Thymus (tissue), 11 donors: ENCODE data around the gene KRTAP9-4. TPM values are rescaled to one million over a fixed set of nuclear protein-coding genes. Genes with fewer than 3 reads are reported as not detected.

ENCODE experiments used
- DNase-seq, 9 donors: peaks; one replicate each; pipeline ENCODE4 v3.0.0-alpha.2; 2013; ENCODE audit warnings: low spot score in 9 of 9, low read depth in 6 of 9, missing footprints in 1 of 9
- H3K27ac ChIP-seq, 2 donors: one replicate each; pipeline ENCODE4 v1.5.1; 2013; ENCODE audit warnings: control low read depth in 1 of 2, low read depth in 1 of 2, low read length in 1 of 2, mild to moderate bottlenecking in 1 of 2, moderate library complexity in 1 of 2
- H3K27me3 ChIP-seq, 2 donors: one replicate each; pipeline ENCODE4 v1.5.1; 2013; ENCODE audit warnings: low read length in 1 of 2; ENCODE audit not compliant: control insufficient read depth in 2 of 2, insufficient read depth in 1 of 2
- H3K36me3 ChIP-seq, 2 donors: one replicate each; pipeline ENCODE4 v1.5.1; 2013; ENCODE audit warnings: low read length in 1 of 2, mild to moderate bottlenecking in 1 of 2, moderate library complexity in 1 of 2; ENCODE audit not compliant: control insufficient read depth in 2 of 2, insufficient read depth in 2 of 2
- H3K4me1 ChIP-seq, 2 donors: one replicate each; pipeline ENCODE4 v1.5.1; 2013; ENCODE audit warnings: low read length in 2 of 2; ENCODE audit not compliant: control insufficient read depth in 2 of 2, insufficient read depth in 2 of 2
- H3K4me3 ChIP-seq, 2 donors: one replicate each; pipeline ENCODE4 v1.5.1; 2013; ENCODE audit warnings: low read length in 2 of 2, control low read depth in 1 of 2, mild to moderate bottlenecking in 1 of 2
- H3K9me3 ChIP-seq, 2 donors: one replicate each; pipeline ENCODE4 v1.5.1; 2013; ENCODE audit warnings: low read length in 1 of 2, mild to moderate bottlenecking in 1 of 2; ENCODE audit not compliant: control insufficient read depth in 2 of 2, insufficient read depth in 1 of 2
- WGBS: extraction: QIAGEN DNeasy Blood & Tissue Kit; methylation state at CpG from one replicate; pipeline ENCODE4 v1.1.7; 2013; 5-methylcytosine and 5-hydroxymethylcytosine counted together
- polyA plus RNA-seq: library from polyadenylated mRNA; stranded (reverse); fragments of 200-250 nt; gene quantifications from one replicate; pipeline ENCODE4 v1.2.3, GENCODE V29; 2013
- total RNA-seq: library from RNA; stranded (reverse); fragments of 120-200 nt; gene quantifications from one replicate; pipeline ENCODE4 v1.2.4, GENCODE V29; 2013
- donor health status: healthy.

The KRTAP9-4 gene
- total and polyA plus RNA-seq, 2 donors = 0.05 TPM; not detected in 1

DNA sequence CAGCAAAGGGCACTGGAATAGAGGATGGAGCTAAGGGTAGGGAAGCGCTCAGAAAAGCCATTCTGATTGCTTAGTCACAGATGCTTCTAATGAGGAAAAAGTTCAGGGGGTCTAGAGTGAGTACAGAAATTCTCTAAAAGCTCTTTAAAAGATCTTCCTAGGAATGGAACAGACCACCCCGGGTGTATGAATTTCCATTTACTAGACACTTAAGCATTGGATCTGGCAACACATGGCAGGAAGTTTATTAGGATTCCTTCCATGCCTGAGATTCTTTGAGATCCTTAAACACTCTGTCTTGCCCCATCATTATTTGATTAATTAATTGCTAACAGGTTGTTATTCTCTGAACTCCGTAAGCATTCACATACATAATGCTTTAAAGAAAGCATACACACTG lies 34.6 kb downstream of the KRTAP9-4 start:
- Histone ChIP-seq H3K27ac (no peak overlapping the region), H3K4me1 (no peaks in the 10 kb centered on the region), H3K4me3 (no peak overlapping the region), H3K9me3 (no peaks in the 10 kb centered on the region), H3K36me3 (no peaks in the 10 kb centered on the region), H3K27me3 (no peaks in the 10 kb centered on the region)
- no peak for DNase-seq
- WGBS = 91% methylated on average over 3 of the region's 3 CpGs

DNA sequence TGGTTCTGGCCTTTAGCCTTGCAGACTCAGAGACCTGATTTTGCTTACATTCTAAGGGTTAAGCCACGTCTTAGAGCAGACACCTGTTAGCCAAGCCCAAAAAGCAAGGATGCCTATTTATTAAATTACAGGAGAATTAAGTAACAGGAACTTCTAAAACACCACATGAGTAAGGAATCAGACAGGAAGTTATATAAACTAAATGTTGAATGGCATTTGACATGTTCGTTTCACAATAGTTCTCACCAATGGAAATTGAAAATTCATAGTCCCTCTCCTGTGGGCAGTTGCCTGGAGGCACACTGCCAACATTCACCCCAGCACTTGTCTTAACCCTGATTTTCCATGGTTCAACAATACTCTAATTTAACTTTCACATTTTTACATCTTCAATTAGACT lies 35.1 kb downstream of the KRTAP9-4 start:
- Histone ChIP-seq H3K9me3 (no peaks in the 10 kb centered on the region), H3K27me3 (no peaks in the 10 kb centered on the region), H3K27ac (no peak overlapping the region), H3K4me1 (no peaks in the 10 kb centered on the region), H3K4me3 (no peak overlapping the region), H3K36me3 (no peaks in the 10 kb centered on the region)
- DNase-seq = no peak
- WGBS = 15% methylated on average over 2 of the region's 2 CpGs

DNA sequence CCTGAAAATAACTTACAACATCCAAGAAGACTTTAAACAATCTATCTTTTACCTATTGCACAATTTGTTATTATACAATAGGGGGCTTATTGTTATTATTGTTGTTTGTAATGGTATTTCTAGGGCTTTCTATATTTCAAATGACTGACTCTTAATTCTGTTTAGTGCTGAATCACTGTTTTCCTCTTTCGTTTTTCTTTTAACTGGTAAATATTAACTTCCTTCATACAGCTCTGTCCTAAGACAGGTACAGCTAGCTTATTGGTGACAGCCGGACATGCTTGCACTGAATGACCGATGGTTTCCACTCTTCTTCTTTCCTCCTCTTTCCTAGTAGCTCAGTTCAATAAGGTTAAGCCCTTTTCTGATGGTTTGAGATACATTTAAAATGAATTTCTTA lies 37.6 kb downstream of the KRTAP9-4 start:
- DNase-seq = no peak
- no peaks in the 10 kb centered on the region for H3K9me3 ChIP-seq
- H3K27ac ChIP-seq = no peak overlapping the region
- no peaks in the 10 kb centered on the region for H3K4me1 ChIP-seq
- no peak overlapping the region for H3K4me3 ChIP-seq
- 78% methylated on average over 3 of the region's 3 CpGs for WGBS
- H3K36me3 ChIP-seq = no peaks in the 10 kb centered on the region
- no peaks in the 10 kb centered on the region for H3K27me3 ChIP-seq

DNA sequence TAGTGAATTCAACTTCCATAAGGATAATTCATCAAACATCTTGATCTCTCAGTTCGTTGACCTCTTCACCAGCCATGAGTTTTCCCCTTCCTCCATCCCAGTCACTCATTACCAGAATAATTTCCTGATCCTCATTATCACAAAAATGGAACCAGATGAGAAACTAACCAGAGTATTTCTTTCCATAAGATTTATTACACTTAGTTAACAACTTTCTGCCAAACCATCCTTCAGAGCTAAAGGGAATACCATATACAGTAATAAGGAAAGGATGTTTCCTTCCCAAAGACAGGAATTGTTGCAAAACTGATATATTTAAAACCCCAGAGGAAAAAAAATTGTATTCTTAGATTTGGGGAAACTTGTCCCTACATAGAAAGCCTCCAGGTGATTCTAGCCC lies 44.5 kb downstream of the KRTAP9-4 start:
- H3K27me3 ChIP-seq = no peaks in the 10 kb centered on the region
- DNase-seq = no peak
- no peak overlapping the region for H3K27ac ChIP-seq
- no peaks in the 10 kb centered on the region for H3K9me3 ChIP-seq
- no peaks in the 10 kb centered on the region for H3K36me3 ChIP-seq
- H3K4me3 ChIP-seq = no peak overlapping the region
- peaks cover 0 to 3% of the 10 kb centered on the region in 2 donors for H3K4me1 ChIP-seq
- WGBS = 93% methylated on average over 1 of the region's 1 CpG

DNA sequence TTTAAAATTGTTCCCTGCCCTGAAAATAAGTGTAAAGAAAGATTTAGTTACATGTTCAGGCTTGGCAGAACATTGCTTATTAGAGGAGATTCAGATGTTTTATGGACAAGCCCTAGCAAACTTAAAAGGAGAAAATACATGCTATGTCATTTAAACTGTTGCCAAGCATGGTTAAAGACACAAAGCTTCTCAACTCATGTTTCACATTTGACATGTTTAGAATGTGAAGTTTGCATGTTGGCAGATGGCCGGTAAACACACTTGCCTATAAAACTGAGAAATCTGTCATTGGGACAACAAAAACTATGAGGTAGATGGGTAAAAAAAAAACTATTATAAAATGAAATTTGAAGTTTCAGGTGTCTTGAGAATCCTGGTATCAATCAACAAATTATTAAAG lies 47.4 kb downstream of the KRTAP9-4 start:
- H3K4me1 ChIP-seq = peaks cover 0 to 6% of the 10 kb centered on the region in 2 donors
- no peaks in the 10 kb centered on the region for H3K27me3 ChIP-seq
- no peaks in the 10 kb centered on the region for H3K9me3 ChIP-seq
- no peak overlapping the region for H3K4me3 ChIP-seq
- H3K36me3 ChIP-seq = no peaks in the 10 kb centered on the region
- peak in 1 of 9 donors; percentile 13 for DNase-seq
- WGBS = 94% methylated on average over 1 of the region's 1 CpG
- peak overlapping the region in 1 of 2 donors; percentile 47 for H3K27ac ChIP-seq

DNA sequence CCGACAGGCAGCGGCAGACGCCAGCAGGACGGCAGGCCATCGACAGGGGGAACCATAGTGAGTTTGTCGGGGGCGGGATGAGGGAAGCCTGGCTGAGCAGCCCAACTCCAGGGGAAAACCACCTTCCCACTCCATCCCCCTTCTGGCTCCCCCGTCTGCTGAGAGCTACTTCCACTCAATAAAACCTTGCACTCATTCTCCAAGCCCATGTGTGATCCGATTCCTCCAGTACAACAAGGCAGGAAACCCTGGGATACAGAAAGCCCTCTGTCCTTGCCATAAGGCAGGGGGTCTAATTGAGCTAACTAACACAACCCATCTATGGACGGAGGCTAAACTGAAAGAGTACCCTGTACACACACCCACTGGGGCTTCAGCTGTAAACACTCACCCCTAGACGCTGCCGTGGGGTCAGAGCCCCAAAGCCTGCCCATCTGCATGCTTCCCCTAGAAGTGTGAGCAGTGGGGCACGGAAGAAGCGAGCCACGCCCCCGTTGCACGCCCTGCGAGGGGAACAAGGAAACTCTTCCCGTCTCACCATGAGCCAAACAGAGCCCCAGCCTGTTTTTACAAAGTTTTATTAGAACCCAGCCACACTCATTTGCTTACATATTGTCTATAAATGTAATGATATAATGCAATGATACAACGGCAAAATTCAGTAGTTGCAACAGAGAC lies 49.1 kb downstream of the KRTAP9-4 start:
- Histone ChIP-seq H3K36me3 (no peaks in the 10 kb centered on the region), H3K27ac (no peak overlapping the region), H3K27me3 (no peaks in the 10 kb centered on the region), H3K4me1 (peaks cover 0 to 10% of the 10 kb centered on the region in 2 donors), H3K9me3 (no peaks in the 10 kb centered on the region), H3K4me3 (no peak overlapping the region)
- no peak for DNase-seq
- WGBS = 92% methylated on average over 20 of the region's 20 CpGs

Other genes starting within 250 kb of the KRTAP9-4 start
Only the 30 nearest of the 41 such genes appear.
- gene KRTAP2-3, start 189.6 kb upstream of the KRTAP9-4 start, total RNA-seq = not detected
- 0.18 TPM for gene KRTAP2-3, start 189.6 kb upstream of the KRTAP9-4 start, polyA plus RNA-seq
- not detected for gene KRTAP2-4, start 183.8 kb upstream of the KRTAP9-4 start, total RNA-seq
- not detected for gene KRTAP2-4, start 183.8 kb upstream of the KRTAP9-4 start, polyA plus RNA-seq
- not detected for gene KRTAP4-7, start 165.5 kb upstream of the KRTAP9-4 start, total RNA-seq
- gene KRTAP4-7, start 165.5 kb upstream of the KRTAP9-4 start, polyA plus RNA-seq = not detected
- not detected for gene KRTAP4-8, start 151.5 kb upstream of the KRTAP9-4 start, total RNA-seq
- gene KRTAP4-8, start 151.5 kb upstream of the KRTAP9-4 start, polyA plus RNA-seq = 0.02 TPM
- not detected for gene KRTAP4-16, start 147.5 kb upstream of the KRTAP9-4 start, total RNA-seq
- not detected for gene KRTAP4-16, start 147.5 kb upstream of the KRTAP9-4 start, polyA plus RNA-seq
- not detected for gene KRTAP4-9, start 144.3 kb upstream of the KRTAP9-4 start, total RNA-seq
- gene KRTAP4-9, start 144.3 kb upstream of the KRTAP9-4 start, polyA plus RNA-seq = not detected
- not detected for gene KRTAP4-11, start 131.3 kb upstream of the KRTAP9-4 start, total RNA-seq
- not detected for gene KRTAP4-11, start 131.3 kb upstream of the KRTAP9-4 start, polyA plus RNA-seq
- gene KRTAP4-12, start 125.5 kb upstream of the KRTAP9-4 start, total RNA-seq = not detected
- gene KRTAP4-12, start 125.5 kb upstream of the KRTAP9-4 start, polyA plus RNA-seq = not detected
- gene KRTAP4-6, start 109.1 kb upstream of the KRTAP9-4 start, total RNA-seq = not detected
- gene KRTAP4-6, start 109.1 kb upstream of the KRTAP9-4 start, polyA plus RNA-seq = not detected
- not detected for gene KRTAP4-5, start 99.9 kb upstream of the KRTAP9-4 start, total RNA-seq
- gene KRTAP4-5, start 99.9 kb upstream of the KRTAP9-4 start, polyA plus RNA-seq = not detected
- not detected for gene KRTAP4-4, start 88.9 kb upstream of the KRTAP9-4 start, total RNA-seq
- not detected for gene KRTAP4-4, start 88.9 kb upstream of the KRTAP9-4 start, polyA plus RNA-seq
- gene KRTAP4-3, start 81.5 kb upstream of the KRTAP9-4 start, total RNA-seq = not detected
- not detected for gene KRTAP4-3, start 81.5 kb upstream of the KRTAP9-4 start, polyA plus RNA-seq
- gene KRTAP4-2, start 71.5 kb upstream of the KRTAP9-4 start, total RNA-seq = not detected
- gene KRTAP4-2, start 71.5 kb upstream of the KRTAP9-4 start, polyA plus RNA-seq = not detected
- not detected for gene KRTAP4-1, start 64.8 kb upstream of the KRTAP9-4 start, total RNA-seq
- not detected for gene KRTAP4-1, start 64.8 kb upstream of the KRTAP9-4 start, polyA plus RNA-seq
- not detected for gene KRTAP9-1, start 59.8 kb upstream of the KRTAP9-4 start, total RNA-seq
- gene KRTAP9-1, start 59.8 kb upstream of the KRTAP9-4 start, polyA plus RNA-seq = not detected
- not detected for gene KRTAP9-2, start 23.0 kb upstream of the KRTAP9-4 start, total RNA-seq
- not detected for gene KRTAP9-2, start 23.0 kb upstream of the KRTAP9-4 start, polyA plus RNA-seq
- not detected for gene KRTAP9-3, start 17.2 kb upstream of the KRTAP9-4 start, total RNA-seq
- gene KRTAP9-3, start 17.2 kb upstream of the KRTAP9-4 start, polyA plus RNA-seq = not detected
- gene KRTAP9-8, start 11.7 kb upstream of the KRTAP9-4 start, total RNA-seq = not detected
- gene KRTAP9-8, start 11.7 kb upstream of the KRTAP9-4 start, polyA plus RNA-seq = 0.09 TPM
- gene KRTAP9-9, start 5.7 kb downstream of the KRTAP9-4 start, total RNA-seq = not detected
- 0.02 TPM for gene KRTAP9-9, start 5.7 kb downstream of the KRTAP9-4 start, polyA plus RNA-seq
- gene KRTAP9-6, start 15.7 kb downstream of the KRTAP9-4 start, total RNA-seq = not detected
- gene KRTAP9-6, start 15.7 kb downstream of the KRTAP9-4 start, polyA plus RNA-seq = 0.02 TPM
- gene KRTAP9-7, start 26.0 kb downstream of the KRTAP9-4 start, total RNA-seq = not detected
- gene KRTAP9-7, start 26.0 kb downstream of the KRTAP9-4 start, polyA plus RNA-seq = not detected
- gene KRTAP29-1, start 53.2 kb downstream of the KRTAP9-4 start, total RNA-seq = not detected
- gene KRTAP29-1, start 53.2 kb downstream of the KRTAP9-4 start, polyA plus RNA-seq = 0.23 TPM
- gene KRTAP16-1, start 59.6 kb downstream of the KRTAP9-4 start, total RNA-seq = not detected
- gene KRTAP16-1, start 59.6 kb downstream of the KRTAP9-4 start, polyA plus RNA-seq = 0.07 TPM
- gene KRTAP17-1, start 66.0 kb downstream of the KRTAP9-4 start, total RNA-seq = 0.09 TPM
- gene KRTAP17-1, start 66.0 kb downstream of the KRTAP9-4 start, polyA plus RNA-seq = 0.11 TPM
- 0.66 TPM for gene KRT33A, start 101.1 kb downstream of the KRTAP9-4 start, total RNA-seq
- gene KRT33A, start 101.1 kb downstream of the KRTAP9-4 start, polyA plus RNA-seq = 1.4 TPM
- 1.7 TPM for gene KRT33B, start 120.1 kb downstream of the KRTAP9-4 start, total RNA-seq
- gene KRT33B, start 120.1 kb downstream of the KRTAP9-4 start, polyA plus RNA-seq = 6.1 TPM
- gene KRT34, start 132.6 kb downstream of the KRTAP9-4 start, total RNA-seq = 0.52 TPM
- gene KRT34, start 132.6 kb downstream of the KRTAP9-4 start, polyA plus RNA-seq = 1.5 TPM
- gene KRT31, start 147.9 kb downstream of the KRTAP9-4 start, total RNA-seq = 1.9 TPM
- gene KRT31, start 147.9 kb downstream of the KRTAP9-4 start, polyA plus RNA-seq = 6.4 TPM
- gene KRT37, start 174.9 kb downstream of the KRTAP9-4 start, total RNA-seq = 0.19 TPM
- gene KRT37, start 174.9 kb downstream of the KRTAP9-4 start, polyA plus RNA-seq = 0.34 TPM
- 0.38 TPM for gene KRT38, start 191.3 kb downstream of the KRTAP9-4 start, total RNA-seq
- 7.9 TPM for gene KRT38, start 191.3 kb downstream of the KRTAP9-4 start, polyA plus RNA-seq